Skeletal muscle satellite cell (primary cell): ENCODE data around the gene VASH1.
A peak's percentile ranks its signal among the peaks of the same experiment; 100 is the strongest.

Experiments used
- H3K27me3 ChIP-seq: 2 replicates; pipeline ENCODE4 v1.7.0; 2013; ENCODE audit warnings: low read length; ENCODE audit not compliant: control insufficient read depth, insufficient read depth
- H3K36me3 ChIP-seq: 2 replicates; pipeline ENCODE4 v1.7.0; 2013; ENCODE audit warnings: mild to moderate bottlenecking, control low read depth, low read length; ENCODE audit not compliant: insufficient read depth
- H3K4me1 ChIP-seq: 2 replicates; pipeline ENCODE4 v1.7.0; 2013; ENCODE audit warnings: low read length; ENCODE audit not compliant: control insufficient read depth, insufficient read depth
- H3K4me2 ChIP-seq: 2 replicates; pipeline ENCODE4 v1.7.0; 2013; ENCODE audit warnings: mild to moderate bottlenecking, low read length
- H3K4me3 ChIP-seq: 2 replicates; pipeline ENCODE4 v1.7.0; 2013; ENCODE audit warnings: low read length
- H3K9ac ChIP-seq: 2 replicates; pipeline ENCODE4 v1.7.0; 2013; ENCODE audit warnings: mild to moderate bottlenecking, low read depth, low read length, moderate library complexity
- H3K9me3 ChIP-seq: replicated peaks from 2 replicates; pipeline ENCODE4 v1.7.0; 2013; ENCODE audit warnings: mild to moderate bottlenecking, control low read depth, low read length

The VASH1 gene

DNA sequence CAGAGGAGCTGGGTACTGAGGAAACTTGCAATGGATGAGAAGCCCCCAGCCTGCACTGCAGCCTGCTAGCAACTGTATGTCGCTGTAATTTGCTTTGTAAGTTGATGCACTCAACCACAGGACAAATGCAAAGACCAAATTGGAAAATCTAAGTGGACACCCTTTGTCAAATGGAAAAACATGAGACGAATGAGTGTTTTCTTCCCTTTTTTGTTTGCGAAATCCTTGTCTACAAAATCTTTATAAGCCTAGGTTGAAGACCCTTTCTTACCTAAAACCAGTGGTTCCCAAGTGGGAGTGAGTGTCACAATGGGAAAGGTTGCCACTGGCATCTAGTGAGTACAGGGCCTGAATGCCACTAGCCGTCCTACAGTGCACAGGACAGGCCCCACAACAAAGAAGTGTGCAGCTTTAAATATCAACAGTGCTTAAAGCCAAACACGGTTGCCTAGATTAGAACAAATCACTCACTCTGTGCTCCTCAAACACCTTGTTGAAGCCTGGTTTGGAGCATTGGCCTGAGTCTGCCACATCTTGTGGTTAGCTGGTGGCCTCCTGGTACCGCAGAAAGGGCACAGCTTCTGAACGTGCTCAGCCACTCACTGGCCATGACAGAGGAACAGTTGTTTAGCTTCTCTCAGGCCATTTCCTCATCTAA, 7.6 kb upstream of the VASH1 start:
- H3K9ac ChIP-seq: no peak overlapping the region
- H3K36me3 ChIP-seq: no peaks in the 10 kb centered on the region
- H3K4me3 ChIP-seq: no peak overlapping the region
- no peaks in the 10 kb centered on the region for H3K9me3 ChIP-seq
- H3K27me3 ChIP-seq: peaks cover 37% of the 10 kb centered on the region
- no peak overlapping the region for H3K4me2 ChIP-seq
- no peaks in the 10 kb centered on the region for H3K4me1 ChIP-seq

DNA sequence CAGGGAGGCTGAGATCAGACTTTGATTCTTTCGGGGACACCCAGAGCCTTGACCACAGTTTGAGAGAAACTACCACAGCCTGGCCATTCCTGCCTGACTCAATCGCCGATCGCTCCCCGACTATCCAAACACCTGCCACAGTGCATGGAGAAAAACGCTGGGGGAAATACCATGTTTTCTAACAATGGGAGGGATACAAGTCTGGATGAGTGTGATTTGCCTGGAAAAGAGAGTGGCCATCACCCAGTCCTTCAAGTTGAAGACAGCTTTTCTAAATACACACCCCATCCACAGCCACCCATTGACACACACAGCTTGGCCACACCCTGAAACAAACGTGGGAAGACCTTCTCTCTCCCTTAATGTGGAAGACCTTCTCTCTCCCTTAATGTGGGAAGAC, 6.7 kb upstream of the VASH1 start:
- Histone ChIP-seq H3K9me3 (no peaks in the 10 kb centered on the region), H3K4me2 (no peak overlapping the region), H3K27me3 (peaks cover 43% of the 10 kb centered on the region), H3K9ac (no peak overlapping the region), H3K36me3 (no peaks in the 10 kb centered on the region), H3K4me1 (no peaks in the 10 kb centered on the region), H3K4me3 (no peak overlapping the region)

- Histone ChIP-seq H3K4me3 (no peak overlapping the region), H3K4me1 (peaks cover under 1% of the 10 kb centered on the region), H3K9me3 (no peaks in the 10 kb centered on the region), H3K4me2 (no peak overlapping the region), H3K9ac (no peak overlapping the region), H3K36me3 (no peaks in the 10 kb centered on the region), H3K27me3 (peaks cover 43% of the 10 kb centered on the region)
Measured at GRCh38 chr14:76755610-76756370, 5.5 kb upstream of the VASH1 start.

GRCh38 chr14:76756371-76756750, 4.9 kb upstream of the VASH1 start:
- Histone ChIP-seq H3K9me3 (no peaks in the 10 kb centered on the region), H3K4me2 (no peak overlapping the region)

GRCh38 chr14:76759589-76759988, 1.7 kb upstream of the VASH1 start:
- no peak overlapping the region for H3K9ac ChIP-seq
- H3K4me3 ChIP-seq: no peak overlapping the region
- peaks cover 28% of the 10 kb centered on the region for H3K27me3 ChIP-seq
- H3K9me3 ChIP-seq: no peaks in the 10 kb centered on the region
- H3K36me3 ChIP-seq: no peaks in the 10 kb centered on the region
- peaks cover 10% of the 10 kb centered on the region for H3K4me1 ChIP-seq
- H3K4me2 ChIP-seq: no peak overlapping the region

More at GRCh38 chr14:76756371-76756750, 4.9 kb upstream of the VASH1 start:
- no peak overlapping the region for H3K4me3 ChIP-seq
- H3K36me3 ChIP-seq: no peaks in the 10 kb centered on the region
- peaks cover 5% of the 10 kb centered on the region for H3K4me1 ChIP-seq
- H3K9ac ChIP-seq: no peak overlapping the region
- H3K27me3 ChIP-seq: peaks cover 43% of the 10 kb centered on the region

DNA sequence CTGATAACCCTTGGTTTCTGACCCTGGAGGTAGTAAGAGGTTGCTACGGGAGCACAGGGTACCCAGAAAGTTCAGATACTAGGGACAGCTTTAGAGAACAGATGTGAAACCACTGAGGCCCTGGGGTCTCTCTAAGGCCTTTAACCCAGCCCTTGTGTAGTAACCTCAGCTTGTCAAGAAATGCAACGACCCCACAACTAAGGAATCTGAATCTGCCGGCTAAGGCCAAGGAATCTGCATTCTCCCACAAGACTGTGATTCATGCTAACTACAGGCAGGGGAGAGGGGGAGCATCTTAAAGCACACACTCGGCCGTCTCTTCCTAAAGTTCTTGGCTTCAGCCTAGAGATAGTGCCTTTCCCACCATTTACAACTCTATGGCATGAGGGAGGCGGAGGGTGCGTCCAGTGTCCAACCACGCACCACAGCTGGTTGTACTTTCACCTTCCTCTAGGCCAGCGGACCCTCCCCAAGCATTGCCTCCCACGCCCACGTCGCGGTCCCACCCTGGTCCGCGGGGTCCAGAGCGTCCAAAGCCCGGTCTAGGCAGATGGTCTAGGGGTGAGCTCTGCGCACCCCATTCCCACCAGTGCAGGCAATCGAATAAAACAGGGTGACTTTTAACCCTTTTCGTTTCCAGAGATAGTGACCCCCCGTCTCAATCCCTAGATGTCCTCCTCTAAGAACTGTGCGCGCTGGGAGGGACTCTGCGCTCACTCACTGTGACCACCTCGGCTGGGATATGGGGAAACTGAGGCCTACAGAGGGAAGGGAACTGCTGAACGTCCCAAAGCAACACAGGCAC, 735 bp upstream of the VASH1 start:
- H3K4me1 ChIP-seq: peaks cover 10% of the 10 kb centered on the region
- H3K9ac ChIP-seq: peak overlapping the region; percentile 66
- peak overlapping the region; percentile 92 for H3K4me2 ChIP-seq
- H3K9me3 ChIP-seq: no peaks in the 10 kb centered on the region
- H3K27me3 ChIP-seq: peaks cover 24% of the 10 kb centered on the region
- H3K36me3 ChIP-seq: no peaks in the 10 kb centered on the region
- H3K4me3 ChIP-seq: peak overlapping the region; percentile 79

DNA sequence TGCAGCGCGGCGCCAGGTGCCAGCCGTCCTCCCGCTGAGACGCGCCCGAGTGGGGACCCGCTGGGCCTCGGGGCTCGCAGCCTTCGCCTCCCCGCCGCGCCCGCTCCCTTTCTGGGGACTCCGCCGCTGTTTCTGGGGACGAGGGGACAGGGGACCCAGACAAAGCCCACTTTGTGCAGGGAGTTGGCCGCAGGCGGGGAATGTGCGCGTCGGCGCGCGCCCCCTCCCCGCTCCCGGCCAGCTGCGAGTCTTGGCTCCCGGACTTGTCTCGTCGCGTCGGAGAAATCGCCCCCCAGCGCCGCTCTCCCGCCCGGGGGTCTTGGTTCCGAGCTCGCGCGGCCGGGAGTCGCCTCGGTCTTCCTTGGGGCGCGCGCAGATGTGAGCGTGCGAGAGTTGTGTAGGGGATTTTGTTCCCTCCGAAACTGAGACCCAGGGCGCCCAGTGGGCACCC, 717 bp downstream of the VASH1 start:
- peak overlapping the region; percentile 66 for H3K9ac ChIP-seq
- peaks cover 10% of the 10 kb centered on the region for H3K4me1 ChIP-seq
- H3K27me3 ChIP-seq: peaks cover 10% of the 10 kb centered on the region
- no peaks in the 10 kb centered on the region for H3K36me3 ChIP-seq
- H3K9me3 ChIP-seq: no peaks in the 10 kb centered on the region
- H3K4me2 ChIP-seq: peak overlapping the region; percentile 92
- peak overlapping the region; percentile 79 for H3K4me3 ChIP-seq

GRCh38 chr14:76762411-76763095, 1.3 kb downstream of the VASH1 start:
- H3K9me3 ChIP-seq: no peaks in the 10 kb centered on the region
- H3K4me1 ChIP-seq: peaks cover 10% of the 10 kb centered on the region
- peak overlapping the region; percentile 92 for H3K4me2 ChIP-seq
- H3K36me3 ChIP-seq: no peaks in the 10 kb centered on the region
- peak overlapping the region; percentile 66 for H3K9ac ChIP-seq
- H3K4me3 ChIP-seq: peak overlapping the region; percentile 79
- H3K27me3 ChIP-seq: peaks cover 10% of the 10 kb centered on the region

DNA sequence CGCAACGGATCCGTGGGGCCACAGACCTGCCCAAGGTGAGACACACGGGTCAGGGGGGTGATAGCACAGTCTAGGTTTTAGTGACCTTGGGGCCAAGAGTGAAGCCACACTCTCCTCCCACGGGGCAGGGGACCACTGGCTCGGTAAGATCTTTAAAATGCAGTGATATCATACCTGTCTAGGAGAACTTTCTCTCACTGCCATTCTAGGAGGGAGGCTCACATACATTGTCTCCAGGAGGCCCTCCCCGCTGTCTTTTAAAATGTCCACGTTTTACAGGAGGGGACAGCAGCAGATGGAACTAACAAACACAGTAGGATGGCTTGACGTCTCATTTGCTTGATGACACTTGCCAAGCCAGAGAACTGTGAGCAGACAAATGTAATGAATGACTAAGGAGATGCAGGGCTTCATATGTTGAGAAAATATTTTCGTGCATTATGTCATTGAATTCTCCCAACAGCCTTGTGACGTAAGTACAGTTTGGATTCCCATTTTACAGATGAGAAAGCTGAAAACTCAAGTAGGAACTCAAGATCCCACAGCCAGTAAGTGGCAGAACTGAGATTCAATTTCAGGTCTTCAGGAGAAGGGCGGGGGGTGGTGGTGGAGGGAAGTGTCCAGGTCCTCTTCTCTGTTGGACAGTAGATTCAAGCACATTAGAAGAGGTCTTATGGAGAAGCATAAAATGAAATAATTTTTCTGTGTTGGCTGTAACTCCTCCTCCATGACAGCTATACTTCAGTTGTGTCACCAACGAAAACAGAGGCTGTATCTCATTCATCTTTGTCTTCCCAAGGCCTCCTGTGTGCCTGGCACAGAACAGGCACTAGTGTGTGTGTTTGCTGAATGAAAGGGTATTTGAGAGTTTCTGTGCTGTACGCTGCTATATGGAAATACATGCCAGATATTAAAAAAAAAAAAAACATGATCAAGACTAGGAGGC, 2.1 kb downstream of the VASH1 start:
- H3K27me3 ChIP-seq: peaks cover 6% of the 10 kb centered on the region
- peaks cover 10% of the 10 kb centered on the region for H3K4me1 ChIP-seq
- no peaks in the 10 kb centered on the region for H3K36me3 ChIP-seq
- H3K9me3 ChIP-seq: no peaks in the 10 kb centered on the region
- peak overlapping the region; percentile 92 for H3K4me2 ChIP-seq
- no peak overlapping the region for H3K9ac ChIP-seq
- no peak overlapping the region for H3K4me3 ChIP-seq

DNA sequence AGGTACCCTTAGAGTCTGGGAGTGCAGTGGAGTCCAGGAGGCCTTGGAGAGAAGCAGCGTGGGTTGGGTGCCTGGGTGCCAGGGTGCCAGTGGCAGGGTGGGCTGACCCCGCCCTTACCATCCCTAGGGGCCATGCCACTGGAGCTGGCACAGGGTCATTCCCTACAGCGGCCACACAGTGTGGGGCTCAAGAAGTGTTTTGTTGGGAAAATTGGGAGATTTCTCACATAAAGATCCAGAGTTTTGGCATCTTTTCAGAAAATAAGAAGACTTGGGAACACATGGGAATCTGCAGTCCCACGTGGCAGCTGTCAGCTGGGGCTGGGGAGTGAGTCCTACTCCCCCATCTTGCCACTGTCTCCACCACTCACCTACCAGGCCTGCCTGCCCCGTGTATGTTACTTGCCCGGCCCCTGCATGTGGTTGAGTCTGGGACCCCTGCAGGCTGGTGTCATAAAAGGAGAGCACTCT, 4.2 kb downstream of the VASH1 start:
- H3K4me3 ChIP-seq: no peak overlapping the region
- H3K27me3 ChIP-seq: no peaks in the 10 kb centered on the region
- H3K4me1 ChIP-seq: peaks cover 10% of the 10 kb centered on the region

More for the DNA sequence above, 4.2 kb downstream of the VASH1 start:
- Histone ChIP-seq H3K36me3 (no peaks in the 10 kb centered on the region), H3K4me2 (no peak overlapping the region), H3K9me3 (no peaks in the 10 kb centered on the region), H3K9ac (no peak overlapping the region)
